NCI-H2196 (cell line): ENCODE results near the gene SLPI.

Experiments
- DNase-seq: peaks from one replicate; lab custom pipeline; 2025; ENCODE audit not compliant: unreplicated experiment; lab: John Stamatoyannopoulos, UW

The SLPI gene

DNA sequence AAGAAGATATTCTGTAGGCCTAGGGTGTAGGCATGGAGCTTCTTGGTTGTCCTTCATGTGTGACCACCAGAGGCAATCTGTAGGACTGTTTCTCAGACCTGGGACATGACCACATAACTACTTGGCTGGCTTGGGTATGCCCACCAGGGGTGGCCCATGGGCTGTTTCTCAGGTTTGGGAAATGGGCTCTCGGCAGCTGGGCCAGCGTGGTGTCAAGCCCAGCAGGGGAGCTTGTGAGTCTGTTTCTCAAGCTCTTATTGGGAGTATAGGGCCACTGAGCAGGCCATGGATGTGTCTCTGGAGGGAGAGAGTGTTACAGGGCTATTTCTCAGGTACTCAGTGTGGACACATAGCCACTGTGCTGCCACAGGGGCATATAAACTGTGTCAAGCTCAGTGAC is 35.7 kb downstream of the SLPI start:
- no peak for DNase-seq

DNA sequence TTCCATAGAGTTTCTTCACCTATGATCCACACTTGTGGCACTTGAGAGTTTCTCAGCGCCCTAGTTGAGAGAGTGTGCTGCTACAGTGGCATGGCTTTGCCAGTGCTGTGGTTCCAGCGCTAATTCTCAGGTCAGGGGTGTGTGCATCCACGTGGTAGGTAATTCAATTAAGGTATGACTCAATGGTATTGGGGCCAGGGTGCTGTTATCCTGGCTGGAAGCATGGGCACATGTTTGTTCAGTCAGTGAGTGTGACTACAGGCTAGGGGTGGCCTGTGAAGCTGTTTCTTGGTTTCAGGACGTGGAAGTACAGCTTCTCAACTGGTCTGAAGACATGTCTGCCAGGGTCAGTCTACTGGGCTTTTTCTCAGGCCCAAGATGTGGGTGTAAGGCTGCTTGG is 36.2 kb downstream of the SLPI start:
- DNase-seq, result no peak

DNA sequence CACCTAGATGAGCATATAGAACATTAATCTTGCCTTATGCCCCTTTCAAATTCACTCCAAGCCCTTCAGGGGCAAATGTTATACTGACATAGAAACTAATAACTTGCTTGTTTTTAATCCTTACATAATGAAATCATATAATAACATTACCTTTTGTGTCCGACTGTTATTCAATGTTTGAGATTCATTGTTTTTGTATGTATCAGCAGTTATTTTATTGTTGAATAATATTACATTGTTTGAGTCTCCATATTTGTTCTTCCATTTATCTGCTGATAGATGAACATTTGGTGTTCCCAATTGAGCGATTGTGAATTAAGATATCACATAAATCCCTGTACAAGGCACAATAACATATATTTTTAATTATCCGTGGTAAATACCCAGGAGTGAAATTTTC is 41.5 kb downstream of the SLPI start:
- DNase-seq, result no peak

- no peak for DNase-seq
Observed at GRCh38 chr20:45211569-45212474, 42.5 kb downstream of the SLPI start.

DNA sequence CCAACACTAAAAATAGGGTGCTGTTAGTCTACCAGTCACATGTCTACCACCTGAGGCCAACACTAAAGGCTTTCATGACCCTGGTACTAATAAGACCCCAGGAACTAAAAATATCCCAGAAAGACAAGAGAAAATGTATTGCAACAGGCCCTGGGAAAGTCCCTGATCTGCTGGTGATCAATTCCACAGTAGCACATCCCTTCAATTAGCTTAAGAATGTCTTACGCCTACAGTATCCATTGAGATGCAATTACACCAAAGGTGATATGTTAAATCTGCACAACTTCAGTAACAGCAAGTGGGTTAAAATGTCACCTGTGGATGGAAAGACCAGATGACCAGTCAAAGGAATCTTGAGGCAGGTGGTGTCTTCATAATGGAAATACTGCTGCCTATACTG is 44.4 kb downstream of the SLPI start:
- no peak for DNase-seq

GRCh38 chr20:45206725-45207124 is 47.6 kb downstream of the SLPI start, which contains the start of gene SEMG1:
Gene SEMG1, plus strand, starts transcription at chr20:45207033. Its CDS starts 21 bp downstream, at chr20:45207054.
- no peak for DNase-seq
